LNCaP clone FGC (cell line): ENCODE data around the gene CMSS1.

ENCODE experiments used
- DNase-seq: peaks from one replicate; pipeline ENCODE4 v3.0.0-alpha.2; 2011; ENCODE audit warnings: low read depth
- H3K4me3 ChIP-seq: 2 replicates; pipeline ENCODE4 v1.5.1; 2011; ENCODE audit warnings: mild to moderate bottlenecking, low read depth, low read length, control low read depth
- TF ChIP-seq, protein P1 (sequence below): IDR thresholded peaks from 2 replicates; pipeline ENCODE4 v1.5.1; 2012; ENCODE audit warnings: mild to moderate bottlenecking; ENCODE audit not compliant: control insufficient read depth, insufficient read depth; ENCODE audit errors: extremely low read depth

The CMSS1 gene

DNA sequence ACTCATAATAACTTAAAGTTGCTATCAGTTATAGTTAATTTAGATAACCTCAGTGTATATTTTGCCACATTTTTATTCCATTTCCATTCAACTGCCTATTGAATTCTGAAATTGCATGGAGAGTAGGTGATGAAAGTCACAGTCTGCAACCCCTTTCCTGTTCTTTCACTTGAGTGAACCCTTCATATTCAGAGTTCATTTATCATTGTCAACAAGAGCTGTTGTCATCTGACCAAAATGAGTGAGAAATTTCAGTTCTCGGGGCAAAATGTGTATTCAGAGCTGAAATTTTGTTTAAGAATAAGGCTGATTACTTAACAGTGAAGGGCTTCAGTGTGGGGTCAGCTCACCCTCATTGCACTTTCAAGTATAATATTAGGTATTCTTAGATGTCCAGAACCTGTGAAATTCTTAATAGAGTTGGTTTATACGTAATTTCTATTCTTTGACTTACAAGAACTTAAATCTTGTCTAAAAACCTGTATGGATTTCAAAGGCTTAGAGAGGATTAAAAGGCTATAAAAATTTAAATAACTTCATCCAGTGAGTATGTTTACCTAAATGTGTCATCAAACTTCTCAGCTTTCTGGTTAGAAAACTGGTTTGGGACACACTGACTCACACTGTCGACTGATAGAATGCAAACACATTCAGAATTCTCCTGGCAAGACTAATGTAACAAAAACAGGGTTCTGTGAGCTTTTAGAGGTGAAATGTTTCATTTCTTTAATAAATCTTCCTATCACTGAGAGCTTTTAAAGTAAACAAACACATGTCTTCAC is 92.2 kb downstream of the CMSS1 start:
- TF ChIP-seq, protein P1, sequence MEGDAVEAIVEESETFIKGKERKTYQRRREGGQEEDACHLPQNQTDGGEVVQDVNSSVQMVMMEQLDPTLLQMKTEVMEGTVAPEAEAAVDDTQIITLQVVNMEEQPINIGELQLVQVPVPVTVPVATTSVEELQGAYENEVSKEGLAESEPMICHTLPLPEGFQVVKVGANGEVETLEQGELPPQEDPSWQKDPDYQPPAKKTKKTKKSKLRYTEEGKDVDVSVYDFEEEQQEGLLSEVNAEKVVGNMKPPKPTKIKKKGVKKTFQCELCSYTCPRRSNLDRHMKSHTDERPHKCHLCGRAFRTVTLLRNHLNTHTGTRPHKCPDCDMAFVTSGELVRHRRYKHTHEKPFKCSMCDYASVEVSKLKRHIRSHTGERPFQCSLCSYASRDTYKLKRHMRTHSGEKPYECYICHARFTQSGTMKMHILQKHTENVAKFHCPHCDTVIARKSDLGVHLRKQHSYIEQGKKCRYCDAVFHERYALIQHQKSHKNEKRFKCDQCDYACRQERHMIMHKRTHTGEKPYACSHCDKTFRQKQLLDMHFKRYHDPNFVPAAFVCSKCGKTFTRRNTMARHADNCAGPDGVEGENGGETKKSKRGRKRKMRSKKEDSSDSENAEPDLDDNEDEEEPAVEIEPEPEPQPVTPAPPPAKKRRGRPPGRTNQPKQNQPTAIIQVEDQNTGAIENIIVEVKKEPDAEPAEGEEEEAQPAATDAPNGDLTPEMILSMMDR: no peak
- peak; percentile 78 for DNase-seq
- H3K4me3 ChIP-seq: no peak overlapping the region; the same call in 1 of the 2 replicates

DNA sequence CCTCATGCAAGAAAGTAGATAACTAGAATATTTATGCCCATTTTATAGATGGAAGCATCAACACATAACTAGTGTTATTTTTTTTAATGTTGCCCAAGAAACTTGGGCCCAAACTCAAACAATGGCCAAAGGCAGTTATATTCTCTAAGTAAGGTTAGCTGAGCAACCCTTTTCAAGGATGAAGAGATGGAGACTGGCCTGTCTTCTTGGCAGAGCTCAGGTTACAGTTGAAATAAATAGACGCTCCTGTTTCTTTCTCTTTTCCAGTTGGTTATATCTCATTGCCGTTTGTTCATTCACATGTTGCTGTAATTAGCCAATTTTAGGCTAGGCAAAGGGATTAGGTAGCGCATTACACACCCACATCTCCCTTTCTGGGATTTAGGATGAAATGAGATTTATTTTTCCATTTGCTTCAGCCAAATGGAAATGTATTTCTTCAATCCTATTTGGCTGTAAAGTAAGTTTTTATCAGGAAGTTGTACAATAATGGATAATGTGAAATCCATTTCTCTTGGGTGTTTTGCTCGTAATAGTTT is 93.2 kb downstream of the CMSS1 start:
- H3K4me3 ChIP-seq: no peak overlapping the region
- TF ChIP-seq, protein P1: no peak
- DNase-seq: no peak

DNA sequence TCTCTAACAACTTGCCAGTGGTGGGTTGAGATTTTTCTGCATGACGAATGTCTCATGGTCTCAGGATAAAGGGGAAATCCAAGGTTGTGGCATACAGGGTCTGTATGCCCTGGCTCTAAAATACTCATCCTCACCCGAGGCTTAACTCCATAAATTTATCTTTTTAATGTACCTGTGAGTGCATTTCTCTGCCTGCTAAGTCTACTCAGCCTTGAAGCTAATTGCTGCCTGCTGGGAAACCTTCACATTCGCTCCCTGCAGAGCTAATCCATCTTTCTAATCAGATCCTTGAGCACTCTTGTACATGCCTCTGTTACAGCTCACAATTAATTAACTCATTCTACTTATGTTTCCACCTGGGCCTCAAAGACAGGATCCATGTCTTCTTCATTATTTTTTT is 93.8 kb downstream of the CMSS1 start:
- H3K4me3 ChIP-seq: no peak overlapping the region
- TF ChIP-seq, protein P1: no peak
- DNase-seq: no peak

DNA sequence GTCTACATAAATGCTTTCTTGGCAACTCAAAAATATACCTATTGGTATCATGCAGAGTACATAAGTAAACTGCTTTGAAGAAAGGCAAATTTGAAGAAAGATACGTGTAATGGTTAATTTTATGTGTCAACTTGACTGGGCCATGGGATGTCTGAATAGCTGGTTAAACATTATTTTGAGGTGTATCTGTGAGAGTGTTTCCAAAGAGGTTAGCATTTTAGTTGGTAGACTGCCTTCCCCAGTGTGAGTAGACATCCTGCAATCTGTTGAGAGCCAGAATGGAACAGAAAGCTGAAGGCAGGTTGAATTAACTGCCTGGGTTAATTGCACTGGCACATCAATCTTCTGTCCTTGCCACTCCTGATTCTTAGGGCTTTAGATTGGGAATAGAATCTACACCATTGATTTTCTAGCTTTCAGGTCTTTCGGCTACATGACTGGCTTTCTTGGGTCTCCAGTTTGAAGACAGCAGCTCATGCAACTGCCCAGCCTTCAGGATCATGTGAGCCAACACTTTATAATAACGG is 98.3 kb downstream of the CMSS1 start:
- H3K4me3 ChIP-seq: no peak overlapping the region
- DNase-seq: no peak
- TF ChIP-seq, protein P1: no peak

DNA sequence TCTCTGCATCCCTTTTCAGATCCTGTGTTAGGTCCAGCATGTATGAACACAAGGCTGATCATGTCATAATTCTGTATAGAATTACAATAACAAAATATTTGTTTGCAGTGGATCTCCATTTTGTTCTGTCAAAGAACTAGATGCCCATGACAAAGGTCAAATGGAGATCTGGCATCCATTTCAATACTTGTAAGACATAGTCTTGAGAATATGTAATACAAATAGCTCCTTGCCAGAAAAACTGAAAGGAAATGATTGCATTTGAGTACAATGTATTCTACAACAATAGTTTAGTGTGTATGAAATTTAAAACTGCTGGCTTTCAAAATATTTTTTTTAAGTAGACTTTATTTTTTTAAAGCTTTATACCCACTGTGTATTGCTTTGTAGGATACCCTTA is 101.1 kb downstream of the CMSS1 start:
- TF ChIP-seq, protein P1: no peak
- DNase-seq: no peak
- H3K4me3 ChIP-seq: no peak overlapping the region

DNA sequence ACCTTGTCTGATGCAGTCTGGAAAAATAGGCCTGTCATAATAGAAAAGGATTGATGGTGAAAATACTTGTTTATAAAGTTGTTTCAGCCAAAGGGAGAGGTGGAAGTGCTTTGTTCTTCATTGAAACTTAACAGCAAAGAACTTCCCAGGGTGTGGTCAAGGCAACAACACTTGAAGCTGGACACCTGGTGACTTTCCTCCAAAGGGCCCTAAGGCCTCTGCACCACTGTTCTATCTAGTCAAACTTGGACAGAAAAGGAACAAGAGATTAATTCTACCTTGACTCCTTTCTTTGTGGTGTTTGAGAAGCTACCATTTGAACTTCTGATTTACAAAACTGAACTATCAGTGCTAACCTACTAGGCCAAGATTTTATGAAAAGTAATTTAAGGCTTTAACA is 102.0 kb downstream of the CMSS1 start:
- TF ChIP-seq, protein P1: no peak
- H3K4me3 ChIP-seq: no peak overlapping the region
- no peak for DNase-seq
